GM19025 (cell line): Measurements from ENCODE around the gene DPH3.

Experiments
- ATAC-seq: cut with Tn5 transposase; IDR thresholded peaks from one replicate; pipeline ENCODE4 v1.9.1; 2021; ENCODE audit warnings: mild to moderate bottlenecking, low read depth, moderate library complexity; ENCODE audit not compliant: unreplicated experiment

DPH3 gene

DNA sequence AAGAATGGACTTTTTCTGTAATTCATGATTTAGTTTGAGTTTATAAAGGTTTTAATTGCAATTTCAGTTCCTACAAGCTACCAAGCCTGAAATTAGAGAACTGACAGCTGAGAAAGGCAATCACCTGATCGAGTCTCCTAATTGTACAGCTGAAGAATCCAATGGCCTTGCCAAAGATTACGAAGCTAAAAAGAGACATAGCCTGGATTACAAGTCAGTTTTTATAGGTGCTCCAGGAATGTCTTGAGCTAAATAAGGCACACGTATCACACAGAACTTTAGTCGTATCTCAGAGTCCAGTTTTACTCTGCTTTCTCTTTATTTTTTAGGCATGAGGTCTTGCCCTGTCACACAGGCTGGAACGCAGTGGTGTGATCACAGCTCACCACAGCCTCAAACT is 6.6 kb downstream of the DPH3 start:
- ATAC-seq: no peak

- ATAC-seq: no peak
These were observed 7.4 kb downstream of the DPH3 start for GRCh38 chr3:16257309-16257708.

DNA sequence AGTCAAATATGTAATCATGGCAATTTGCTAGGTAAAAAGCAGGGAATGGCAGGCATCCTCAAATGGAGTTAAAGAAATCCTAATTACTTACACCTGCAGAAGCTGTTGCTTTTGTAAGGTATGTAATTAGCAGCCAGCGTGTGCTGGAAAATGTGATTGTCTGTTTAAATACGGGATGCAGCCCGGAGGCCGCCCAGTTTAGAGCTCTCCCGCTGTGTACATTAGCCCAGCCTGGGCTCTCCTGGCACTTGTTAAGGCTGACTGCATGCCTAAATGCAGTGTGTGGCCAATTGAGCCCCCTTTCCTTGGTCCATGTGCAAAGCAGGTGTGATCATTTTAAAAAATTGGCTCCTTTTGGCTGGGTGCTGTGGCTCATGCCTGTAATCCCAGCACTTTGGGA is 9.0 kb downstream of the DPH3 start:
- no peak for ATAC-seq

- no peak for ATAC-seq
These were observed 9.4 kb downstream of the DPH3 start for GRCh38 chr3:16255326-16255725.

- peak; percentile 40 for ATAC-seq
These were observed 9.8 kb downstream of the DPH3 start for GRCh38 chr3:16254916-16255315.

DNA sequence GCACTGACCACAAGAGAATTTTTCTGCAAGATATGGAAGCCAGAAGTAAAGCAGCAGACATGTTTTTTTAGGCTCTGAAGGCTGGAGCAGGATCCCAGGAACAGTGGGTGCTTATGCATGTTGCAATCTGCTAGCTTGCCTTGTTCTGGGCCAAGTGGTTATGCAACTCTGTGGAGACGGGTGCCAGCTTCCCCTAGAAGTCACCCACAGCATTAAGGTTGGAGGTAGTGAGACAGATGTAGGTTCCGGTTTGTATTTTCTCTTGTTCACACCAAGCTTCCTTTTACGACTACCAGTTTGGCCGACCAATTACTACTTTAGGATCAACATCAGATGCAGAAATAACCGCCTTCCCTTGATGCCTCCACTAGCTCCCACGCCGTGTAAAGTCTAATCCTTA is 11.1 kb downstream of the DPH3 start:
- ATAC-seq: no peak

DNA sequence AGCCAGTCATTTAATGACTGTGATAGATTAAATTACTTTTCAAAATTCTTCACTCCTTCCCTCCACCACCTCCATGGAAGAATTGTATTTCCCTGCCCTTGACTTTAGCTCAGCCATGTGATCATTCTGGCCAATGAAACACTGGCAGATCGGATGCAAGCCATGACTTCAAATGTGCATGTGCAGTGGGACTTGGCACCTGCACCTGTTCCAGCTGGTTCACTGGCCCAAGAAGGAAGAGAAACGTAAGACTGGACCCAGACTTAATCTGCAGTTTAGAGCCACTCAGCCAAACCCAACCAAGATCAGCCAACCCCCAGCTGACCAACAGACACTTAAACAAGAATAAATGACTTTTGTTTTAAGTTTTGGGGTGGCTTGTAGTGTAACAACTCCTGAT is 11.8 kb downstream of the DPH3 start:
- no peak for ATAC-seq

DNA sequence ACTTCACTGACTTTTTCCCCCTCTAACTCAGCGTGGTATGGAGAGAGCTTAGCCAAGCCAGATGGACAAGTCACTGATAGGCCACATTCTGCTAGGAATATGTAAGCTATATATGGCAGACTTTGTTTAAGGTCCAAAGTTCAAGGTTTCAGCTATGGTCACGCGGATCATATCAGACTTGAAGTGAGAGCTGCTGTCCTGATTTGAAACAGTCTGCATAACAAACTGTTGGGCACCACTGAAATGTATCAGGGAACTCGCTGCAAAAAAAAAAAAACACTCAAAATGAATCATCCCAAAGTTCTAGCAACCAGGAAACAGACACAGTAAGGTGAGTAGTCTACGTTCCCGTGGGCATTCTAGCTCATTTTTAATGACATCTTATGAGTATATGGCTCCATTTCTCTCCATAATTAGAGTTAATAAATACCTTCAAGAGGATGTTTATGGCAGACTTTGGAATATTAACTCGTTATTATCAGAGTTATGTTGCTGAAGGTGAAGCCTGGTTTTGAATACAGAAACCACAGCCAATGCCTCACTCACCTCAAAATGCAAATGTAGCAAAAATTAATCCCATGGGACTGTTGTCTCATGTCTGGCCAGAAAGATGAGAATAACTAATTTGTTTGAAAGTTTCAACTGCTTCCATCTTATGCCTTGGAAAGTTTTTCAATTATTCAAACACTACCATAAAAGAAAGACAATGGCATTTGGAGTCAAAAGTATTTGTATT is 12.3 kb downstream of the DPH3 start:
- ATAC-seq: peak; percentile 49

- ATAC-seq: no peak
These were observed 13.2 kb downstream of the DPH3 start for GRCh38 chr3:16251316-16252085.

GRCh38 chr3:16249886-16250285 is 14.9 kb downstream of the DPH3 start:
- ATAC-seq: no peak

DNA sequence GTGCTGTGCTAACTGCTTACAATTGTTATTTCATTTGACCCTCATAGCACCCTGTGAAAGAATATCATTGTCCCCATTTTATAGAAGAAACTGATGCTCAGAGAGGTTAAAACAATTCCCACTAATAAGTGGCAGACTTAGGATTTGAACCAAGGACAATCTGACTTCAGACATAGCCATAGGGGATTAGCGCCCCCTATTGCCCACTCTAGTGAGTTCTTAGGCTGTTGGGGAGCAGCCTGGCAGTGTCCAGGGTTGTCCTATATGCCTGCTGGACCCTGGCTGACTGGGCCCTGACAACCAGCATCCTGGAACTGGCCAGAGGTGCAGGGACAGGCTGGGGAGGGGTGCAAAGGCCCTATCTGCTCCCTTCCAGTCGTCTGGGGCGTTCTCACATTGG is 15.4 kb downstream of the DPH3 start:
- ATAC-seq: no peak

DNA sequence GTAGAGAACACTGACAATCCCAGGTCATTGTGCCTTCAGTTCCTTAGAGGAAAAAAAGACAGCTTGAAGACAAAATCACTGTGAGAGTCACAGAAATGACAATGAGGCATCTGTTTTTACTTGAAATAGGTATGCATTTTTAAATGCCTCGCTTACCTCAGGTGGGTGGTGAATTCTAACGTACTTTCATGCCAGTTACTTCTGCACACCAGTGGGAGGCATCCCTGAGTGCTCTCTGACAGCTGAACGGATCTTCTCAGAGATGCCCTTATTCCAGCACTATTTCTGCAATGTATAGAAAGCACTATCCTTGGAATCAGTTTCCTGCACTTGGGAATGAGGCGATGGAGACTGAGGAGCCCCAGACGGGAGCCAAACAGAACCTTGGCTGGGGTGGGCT is 16.2 kb downstream of the DPH3 start:
- no peak for ATAC-seq

DNA sequence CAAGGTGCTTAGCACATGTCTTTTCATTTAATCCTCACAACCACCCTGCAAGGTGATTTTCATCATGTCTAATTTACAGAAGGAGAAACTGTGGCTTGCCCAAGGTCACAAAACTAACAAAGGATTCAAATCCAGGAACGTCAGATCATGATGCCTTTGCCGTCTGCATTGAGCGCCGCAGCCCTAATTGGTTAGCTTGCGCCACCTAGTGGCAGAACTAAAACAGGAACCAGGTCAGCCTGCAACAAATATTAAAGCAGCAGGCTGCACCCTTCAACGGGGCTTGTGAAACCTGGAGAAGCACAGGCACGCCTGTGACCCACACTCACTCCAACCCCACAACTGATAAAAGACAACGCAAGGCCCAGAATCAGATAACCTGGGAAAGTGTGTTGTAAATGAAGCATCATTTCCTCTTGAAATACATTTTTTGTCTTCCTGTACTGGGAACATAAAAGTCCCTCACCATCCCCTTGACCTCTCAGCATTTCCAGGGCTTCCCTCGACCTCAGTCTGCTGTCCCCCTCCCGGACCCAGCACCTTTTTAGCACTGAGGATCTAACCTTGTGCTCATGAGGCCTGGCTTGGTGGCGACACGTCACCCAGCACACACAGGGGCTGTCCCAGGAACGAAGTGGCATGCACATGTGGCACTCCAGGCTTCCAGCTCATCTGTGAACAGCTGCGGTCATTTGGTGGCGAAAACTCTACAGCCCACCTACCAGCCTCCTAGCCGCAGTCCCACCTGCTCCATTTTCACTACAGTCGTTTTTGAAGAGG is 17.3 kb downstream of the DPH3 start:
- ATAC-seq: peak; percentile 58

DNA sequence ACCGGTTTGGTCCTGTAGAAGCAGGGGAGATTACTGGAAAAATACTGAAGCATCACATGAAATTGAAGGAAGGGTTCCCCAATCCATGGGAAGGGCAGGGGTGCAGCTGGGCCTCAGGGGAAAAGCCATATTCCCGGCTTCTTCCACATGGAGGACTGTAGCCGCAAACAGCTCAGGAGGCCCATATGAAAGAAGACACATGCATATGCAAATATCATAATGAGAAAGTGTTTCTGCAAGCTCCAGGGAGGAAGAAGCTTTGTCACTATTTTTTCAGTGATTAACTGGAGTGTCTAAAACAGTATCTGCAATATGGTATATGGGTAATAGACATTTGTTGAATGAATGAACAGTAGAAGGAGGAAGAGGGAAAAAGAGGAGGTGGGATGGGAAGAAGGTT is 19.1 kb downstream of the DPH3 start:
- no peak for ATAC-seq

- ATAC-seq: no peak
These were observed 20.8 kb downstream of the DPH3 start for GRCh38 chr3:16243706-16244490.

GRCh38 chr3:16242177-16242576 is 22.6 kb downstream of the DPH3 start:
- ATAC-seq: no peak

DNA sequence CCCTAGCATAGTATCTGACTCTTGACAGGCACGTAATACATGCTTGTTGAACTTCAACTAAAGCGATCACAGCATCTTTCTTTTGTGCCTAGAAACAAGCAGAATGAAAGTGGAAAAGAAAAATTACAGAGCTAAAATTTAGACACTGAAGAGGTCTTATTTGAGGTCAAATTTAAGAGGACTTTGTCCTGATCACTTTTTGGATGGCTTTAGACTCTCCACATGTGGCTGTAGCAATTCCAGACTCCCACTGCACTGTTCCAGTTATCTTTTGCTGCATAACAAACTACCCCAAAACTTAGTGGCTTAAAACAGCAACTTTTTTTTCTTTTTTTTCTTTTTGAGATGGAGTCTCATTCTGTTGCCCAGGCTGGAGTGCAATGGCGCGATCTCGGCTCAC is 23.5 kb downstream of the DPH3 start:
- no peak for ATAC-seq

- ATAC-seq: no peak
These were observed 24.3 kb downstream of the DPH3 start for GRCh38 chr3:16240229-16241023.

DNA sequence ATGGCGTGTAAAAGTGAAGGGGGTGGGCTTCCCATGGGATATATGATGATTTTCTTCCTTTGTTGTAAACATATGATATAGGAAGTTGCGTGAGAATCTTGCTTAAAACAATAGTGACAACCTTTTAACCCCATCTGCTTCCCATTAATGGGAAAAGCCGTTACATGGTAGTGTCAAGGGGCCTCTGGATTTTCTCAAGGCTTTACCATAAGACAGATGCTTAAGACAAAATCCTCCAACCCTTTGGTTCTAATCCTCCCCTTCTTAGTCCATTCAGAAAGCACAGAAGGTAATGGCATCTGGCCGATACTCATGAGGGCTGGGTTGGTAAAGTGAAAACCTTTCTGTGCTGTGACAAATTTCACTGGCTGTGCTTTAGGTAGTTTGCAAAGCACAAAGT is 25.0 kb downstream of the DPH3 start:
- no peak for ATAC-seq
